KMS-11 (cell line): ENCODE data around the gene PCYT2.

Source experiments
- H2AFZ ChIP-seq: fragments of 200-600 bp; sonication (generic); 2 replicates; pipeline ENCODE4 v1.6.1; 2016; ENCODE audit warnings: antibody characterized with exemption, mixed run types, low read depth
- H3K27ac ChIP-seq: fragments of 200-600 bp; sonication (generic); 2 replicates; pipeline ENCODE4 v1.6.1; 2016; ENCODE audit warnings: mild to moderate bottlenecking, mixed run types
- H3K27me3 ChIP-seq: fragments of 200-600 bp; sonication (generic); 2 replicates; pipeline ENCODE4 v1.6.1; 2017; ENCODE audit warnings: mild to moderate bottlenecking, low read depth, mixed run types, moderate library complexity; ENCODE audit not compliant: insufficient read depth
- H3K36me3 ChIP-seq: fragments of 200-600 bp; sonication (generic); 2 replicates; pipeline ENCODE4 v1.6.1; 2017; ENCODE audit warnings: mild to moderate bottlenecking, mixed run types; ENCODE audit not compliant: insufficient read depth
- H3K4me1 ChIP-seq: fragments of 200-600 bp; sonication (generic); 2 replicates; pipeline ENCODE4 v1.6.1; 2016; ENCODE audit warnings: mild to moderate bottlenecking, low read depth, mixed run types; ENCODE audit not compliant: poor library complexity, severe bottlenecking
- H3K4me2 ChIP-seq: fragments of 200-600 bp; sonication (generic); 2 replicates; pipeline ENCODE4 v1.7.0; 2016; ENCODE audit warnings: mild to moderate bottlenecking, mixed run types
- H3K4me3 ChIP-seq: fragments of 200-600 bp; sonication (generic); IDR thresholded peaks from 2 replicates; pipeline ENCODE4 v1.6.1; 2017; ENCODE audit warnings: low read depth, low read length, mixed read lengths; ENCODE audit not compliant: insufficient read depth
- H3K79me2 ChIP-seq: fragments of 200-600 bp; sonication (generic); 2 replicates; pipeline ENCODE4 v1.6.1; 2016; ENCODE audit warnings: low read depth, mixed run types; ENCODE audit not compliant: insufficient read depth
- H3K9ac ChIP-seq: fragments of 200-600 bp; sonication (generic); 2 replicates; pipeline ENCODE4 v1.6.1; 2016; ENCODE audit warnings: mild to moderate bottlenecking, mixed run types
- H4K20me1 ChIP-seq: fragments of 200-600 bp; sonication (generic); 2 replicates; pipeline ENCODE4 v1.6.1; 2016; ENCODE audit warnings: mild to moderate bottlenecking, mixed run types; ENCODE audit not compliant: insufficient read depth
- TF ChIP-seq, protein P1 (sequence below): fragments of 200-600 bp; sonication (generic); conservative IDR thresholded peaks from 2 replicates; pipeline ENCODE4 v1.6.1; 2017; ENCODE audit warnings: low read depth, mild to moderate bottlenecking, antibody characterized with exemption, low read length, moderate library complexity, mixed read lengths

The PCYT2 gene

DNA sequence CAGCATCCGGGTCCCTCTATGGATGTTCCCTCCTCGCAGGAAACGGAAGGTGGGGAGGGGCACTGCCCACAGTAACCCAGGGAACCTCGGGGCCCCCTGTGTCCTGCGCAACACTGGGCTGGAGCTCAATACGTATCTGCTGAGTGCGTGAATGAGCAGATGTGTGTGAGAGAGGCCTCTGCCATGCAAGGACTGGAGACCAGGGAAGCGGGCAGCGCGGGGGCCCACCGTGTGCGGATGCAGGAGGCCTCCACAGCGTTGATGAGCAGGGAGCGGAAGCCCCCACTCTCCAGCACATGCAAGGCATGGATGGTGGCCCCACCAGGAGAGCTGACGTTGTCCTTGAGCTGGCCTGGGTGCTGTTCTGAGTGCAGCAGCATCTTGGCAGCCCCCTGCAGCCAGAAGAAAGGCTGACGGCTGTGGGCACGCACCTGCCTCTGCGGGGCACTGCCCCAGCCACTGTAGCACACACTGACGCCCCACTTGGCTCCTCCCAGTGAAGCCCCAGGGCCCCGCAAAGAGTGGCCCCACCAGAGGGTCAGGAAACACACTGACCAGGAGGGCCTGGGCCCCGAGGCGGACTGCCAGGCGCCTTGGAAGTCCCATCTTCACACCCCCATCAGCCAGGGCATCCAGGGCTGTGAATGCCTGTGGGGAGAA, 23.0 kb upstream of the PCYT2 start:
- Histone ChIP-seq H3K4me2 (no peak overlapping the region), H2AFZ (no peak overlapping the region), H3K79me2 (peaks cover 14% of the 10 kb centered on the region; the same call in 1 of the 2 replicates), H3K4me3 (no peak overlapping the region), H3K9ac (no peak overlapping the region), H3K27me3 (no peaks in the 10 kb centered on the region), H3K27ac (no peak overlapping the region), H4K20me1 (no peaks in the 10 kb centered on the region), H3K36me3 (no peaks in the 10 kb centered on the region), H3K4me1 (peaks cover 21% of the 10 kb centered on the region)
- TF ChIP-seq, protein P1, sequence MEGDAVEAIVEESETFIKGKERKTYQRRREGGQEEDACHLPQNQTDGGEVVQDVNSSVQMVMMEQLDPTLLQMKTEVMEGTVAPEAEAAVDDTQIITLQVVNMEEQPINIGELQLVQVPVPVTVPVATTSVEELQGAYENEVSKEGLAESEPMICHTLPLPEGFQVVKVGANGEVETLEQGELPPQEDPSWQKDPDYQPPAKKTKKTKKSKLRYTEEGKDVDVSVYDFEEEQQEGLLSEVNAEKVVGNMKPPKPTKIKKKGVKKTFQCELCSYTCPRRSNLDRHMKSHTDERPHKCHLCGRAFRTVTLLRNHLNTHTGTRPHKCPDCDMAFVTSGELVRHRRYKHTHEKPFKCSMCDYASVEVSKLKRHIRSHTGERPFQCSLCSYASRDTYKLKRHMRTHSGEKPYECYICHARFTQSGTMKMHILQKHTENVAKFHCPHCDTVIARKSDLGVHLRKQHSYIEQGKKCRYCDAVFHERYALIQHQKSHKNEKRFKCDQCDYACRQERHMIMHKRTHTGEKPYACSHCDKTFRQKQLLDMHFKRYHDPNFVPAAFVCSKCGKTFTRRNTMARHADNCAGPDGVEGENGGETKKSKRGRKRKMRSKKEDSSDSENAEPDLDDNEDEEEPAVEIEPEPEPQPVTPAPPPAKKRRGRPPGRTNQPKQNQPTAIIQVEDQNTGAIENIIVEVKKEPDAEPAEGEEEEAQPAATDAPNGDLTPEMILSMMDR, result no peak

DNA sequence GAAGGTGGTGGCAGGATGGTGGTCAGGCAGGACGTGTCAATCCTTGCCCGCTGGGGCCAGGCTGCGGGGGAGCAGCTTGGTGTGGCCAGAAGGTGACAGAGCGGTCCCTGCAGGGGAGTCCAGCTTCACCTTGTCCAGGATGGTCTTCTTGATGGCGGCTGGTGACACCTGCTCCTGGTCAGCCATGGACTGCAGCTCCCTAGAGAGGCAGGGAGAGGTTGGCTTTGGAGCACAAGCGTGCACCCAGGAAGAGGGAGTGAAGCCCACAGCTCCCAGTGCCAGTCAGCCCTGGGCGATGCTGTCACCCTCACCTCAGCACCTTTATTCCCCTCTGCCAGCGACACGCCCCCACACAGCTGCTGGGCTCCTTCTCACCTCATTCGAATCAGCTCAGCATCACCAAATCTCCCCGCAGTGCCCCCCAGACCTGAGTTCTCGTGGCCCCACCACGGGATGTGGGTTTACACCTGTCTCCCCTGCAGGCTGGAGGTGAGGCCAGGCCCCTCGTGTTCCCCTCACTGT, 22.0 kb upstream of the PCYT2 start:
- Histone ChIP-seq H3K27me3 (no peaks in the 10 kb centered on the region), H3K4me1 (peaks cover 21% of the 10 kb centered on the region), H3K36me3 (no peaks in the 10 kb centered on the region), H3K9ac (no peak overlapping the region), H4K20me1 (no peaks in the 10 kb centered on the region), H3K4me3 (no peak overlapping the region), H3K79me2 (peaks cover 14% of the 10 kb centered on the region; the same call in 1 of the 2 replicates), H3K4me2 (no peak overlapping the region), H3K27ac (no peak overlapping the region), H2AFZ (no peak overlapping the region)
- TF ChIP-seq, protein P1, result no peak

DNA sequence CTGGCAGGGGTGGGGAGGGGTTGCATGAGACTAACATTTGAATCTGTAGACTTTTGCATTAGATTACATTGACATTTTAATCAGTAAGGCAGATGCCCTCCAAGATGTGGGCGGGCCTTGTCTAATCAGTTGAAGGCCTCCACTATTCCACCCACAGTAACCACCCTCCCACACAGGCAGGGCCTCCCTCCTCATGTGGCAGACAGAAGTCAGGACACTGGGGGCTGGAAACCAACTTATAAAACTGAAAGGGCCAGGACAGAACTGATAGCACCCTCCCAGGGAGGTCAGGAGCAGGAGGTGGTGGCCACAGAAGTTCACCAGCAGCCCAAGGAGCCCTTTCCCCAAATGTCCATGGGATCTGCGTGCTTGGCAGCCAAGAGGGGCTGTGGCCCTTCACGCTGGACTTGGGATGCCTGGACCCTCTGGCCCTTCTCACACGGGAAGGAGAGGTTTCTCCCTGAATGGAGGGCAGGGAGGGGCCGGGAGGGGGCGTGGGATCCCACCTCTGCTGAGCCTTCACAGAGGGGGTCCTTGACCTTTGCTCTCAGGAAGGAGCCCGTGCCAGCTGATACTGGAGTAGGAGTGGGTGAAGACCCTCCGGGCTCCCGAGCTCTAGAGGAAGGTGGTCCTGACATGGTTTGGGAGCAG, 21.3 kb upstream of the PCYT2 start:
- TF ChIP-seq, protein P1, result no peak
- peaks cover 14% of the 10 kb centered on the region; the same call in 1 of the 2 replicates for H3K79me2 ChIP-seq
- no peak overlapping the region for H3K27ac ChIP-seq
- H3K9ac ChIP-seq, result no peak overlapping the region
- H4K20me1 ChIP-seq, result no peaks in the 10 kb centered on the region
- H3K36me3 ChIP-seq, result no peaks in the 10 kb centered on the region
- no peaks in the 10 kb centered on the region for H3K27me3 ChIP-seq
- H3K4me1 ChIP-seq, result peaks cover 15% of the 10 kb centered on the region
- no peak overlapping the region for H3K4me2 ChIP-seq
- no peak overlapping the region for H2AFZ ChIP-seq
- H3K4me3 ChIP-seq, result no peak overlapping the region

DNA sequence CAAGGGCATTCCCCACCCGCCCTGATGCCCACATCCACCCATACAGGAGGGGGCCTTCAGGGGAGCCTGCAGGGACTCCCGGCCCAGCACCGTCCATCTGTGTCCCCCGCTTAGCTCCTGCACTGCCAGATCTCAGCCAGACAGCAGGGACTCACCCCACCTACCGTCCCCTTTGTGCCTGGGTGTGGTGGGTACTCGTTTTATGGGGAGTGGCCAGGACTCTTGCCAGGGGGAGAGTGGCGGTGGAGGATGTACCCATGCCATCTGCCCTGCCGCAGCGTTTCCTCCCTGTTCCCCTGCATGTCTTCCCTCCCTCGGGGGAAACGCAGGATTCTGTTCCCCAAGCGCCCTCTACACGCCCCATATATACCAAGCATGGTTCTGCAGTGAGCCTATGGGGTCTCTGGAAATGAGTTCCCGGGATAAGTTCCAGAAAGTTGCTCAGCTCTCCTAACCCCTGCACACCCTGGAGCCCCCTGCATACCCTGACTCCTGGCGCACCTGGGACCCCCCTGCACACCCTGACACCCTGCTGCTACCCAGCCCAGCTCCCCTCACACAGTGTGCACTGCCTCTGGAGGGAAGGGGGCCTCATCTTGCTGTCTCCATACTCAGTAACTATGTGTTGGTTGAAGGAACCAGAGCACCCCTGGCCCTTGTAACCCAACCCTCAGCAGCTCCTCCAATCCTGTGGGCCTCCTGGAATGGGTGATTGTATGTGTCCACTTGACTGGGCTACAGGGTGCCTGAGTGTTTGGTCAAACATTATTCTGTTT, 20.5 kb upstream of the PCYT2 start:
- TF ChIP-seq, protein P1, result no peak
- Histone ChIP-seq H3K4me2 (no peak overlapping the region), H3K4me3 (no peak overlapping the region), H3K27ac (no peak overlapping the region), H4K20me1 (no peaks in the 10 kb centered on the region), H3K4me1 (peaks cover 14% of the 10 kb centered on the region), H3K9ac (no peak overlapping the region), H3K79me2 (peaks cover 16% of the 10 kb centered on the region), H3K27me3 (no peaks in the 10 kb centered on the region), H2AFZ (no peak overlapping the region), H3K36me3 (no peaks in the 10 kb centered on the region)
